Esophagus muscularis mucosa (tissue), 4 donors: Measurements from ENCODE around the gene POLR2E. TPM values are rescaled to one million over a fixed set of nuclear protein-coding genes. Genes with fewer than 3 reads are reported as not detected.

ENCODE experiments used
- DNase-seq: peaks from one replicate; pipeline ENCODE4 v3.0.0-alpha.2; 2017; ENCODE audit errors: extremely low spot score
- H3K27ac ChIP-seq, 4 donors: fragments of 200-600 bp; sonication (generic); replicated peaks in 1 of 4; 1 replicate in 3 of 4; 2 replicates in 1 of 4; pipeline ENCODE4 v1.5.1; 2016 to 2019; ENCODE audit warnings: mild to moderate bottlenecking in 1 of 4
- H3K27me3 ChIP-seq, 4 donors: fragments of 200-600 bp; sonication (generic); one replicate each; pipeline versions ENCODE4 v1.5.1 to v1.6.0; 2016 to 2019
- H3K36me3 ChIP-seq, 4 donors: fragments of 200-600 bp; sonication (generic); one replicate each; pipeline ENCODE4 v1.5.1; 2016 to 2019
- H3K4me1 ChIP-seq, 4 donors: fragments of 200-600 bp; sonication (generic); one replicate each; pipeline ENCODE4 v1.5.1; 2016 to 2019
- H3K4me3 ChIP-seq, 4 donors: fragments of 200-600 bp; sonication (generic); 1 replicate in 2 of 4; 2 replicates in 2 of 4; pipeline ENCODE4 v1.5.1; 2016 to 2019; ENCODE audit warnings: mild to moderate bottlenecking in 4 of 4, moderate library complexity in 1 of 4
- H3K9me3 ChIP-seq, 4 donors: fragments of 200-600 bp; sonication (generic); 1 replicate in 3 of 4; 2 replicates in 1 of 4; pipeline ENCODE4 v1.5.1; 2016 to 2019
- CTCF ChIP-seq, 3 experiments: fragments of 200-600 bp in 2 of 3; fragments of 450-650 bp in 1 of 3; sonication (generic) in 2 of 3; IDR thresholded peaks; one replicate each; pipeline ENCODE4 v1.5.1; 2017 to 2019; ENCODE audit warnings: antibody characterized with exemption in 3 of 3, mild to moderate bottlenecking in 2 of 3, moderate library complexity in 1 of 3
- EP300 ChIP-seq: sonication (generic); formaldehyde crosslinking; IDR thresholded peaks from one replicate; pipeline ENCODE4 v1.6.1; 2017; ENCODE audit warnings: antibody characterized with exemption
- POLR2A ChIP-seq: fragments of 450-650 bp; IDR thresholded peaks from one replicate; pipeline ENCODE4 v1.6.1; 2017; ENCODE audit warnings: antibody characterized with exemption, moderate library complexity, mild to moderate bottlenecking, low read depth
- POLR2AphosphoS5 ChIP-seq, 2 donors: sonication (generic); formaldehyde crosslinking; IDR thresholded peaks; one replicate each; pipeline ENCODE4 v1.6.1; 2017; ENCODE audit warnings: antibody characterized with exemption in 2 of 2
- WGBS: methylation state at CpG from one replicate; pipeline ENCODE4 v1.1.5; 2018; 5-methylcytosine and 5-hydroxymethylcytosine counted together
- intact Hi-C: fragments of 100-400 bp; cut with DNase I; formaldehyde crosslinking; loops from one replicate; pipeline ENCODE4 v1.15.1; 2023
- total RNA-seq, 4 donors: library from RNA; depleted of rRNA; stranded (reverse); fragments of >200 nt; gene quantifications; one replicate each; pipeline versions ENCODE4 v1.1.0 to v1.2.1, GENCODE V29; 2016

Gene POLR2E
- total RNA-seq, 4 donors from 2014 or later, result 96.8 to 198 (median 135) TPM

GRCh38 chr19:1069009-1069779 is 26.0 kb downstream of the POLR2E start:
- Histone ChIP-seq H3K27ac (peak overlapping the region in 1 of 4 donors; percentile 28), H3K4me1 (peaks cover 22 to 66% (median 59%) of the 10 kb centered on the region in 4 donors), H3K9me3 (no peaks in the 10 kb centered on the region), H3K36me3 (no peaks in the 10 kb centered on the region), H3K27me3 (peaks cover 15 to 97% (median 49%) of the 10 kb centered on the region in 4 donors), H3K4me3 (peak overlapping the region; percentile 48 to 60 (median 50))
- peak; percentile 93 for DNase-seq
- no peak for TF ChIP-seq CTCF (IDR thresholded peaks at IDR 0.05)
- no peak for TF ChIP-seq POLR2A
- TF ChIP-seq POLR2AphosphoS5 (IDR thresholded peaks at IDR 0.05), result no peak
- no peak for TF ChIP-seq EP300
- 66% methylated on average over 25 of the region's 25 CpGs for WGBS
- intact Hi-C loops, result no loop called here

- Histone ChIP-seq H3K4me3 (peak overlapping the region; percentile 48 to 60 (median 50)), H3K27me3 (peaks cover 15 to 92% (median 51%) of the 10 kb centered on the region in 4 donors), H3K9me3 (no peaks in the 10 kb centered on the region), H3K27ac (peak overlapping the region in 3 of 4 donors; percentile 28 to 63 (median 57)), H3K36me3 (no peaks in the 10 kb centered on the region), H3K4me1 (peaks cover 22 to 71% (median 58%) of the 10 kb centered on the region in 4 donors)
- 70% methylated on average over 32 of the region's 45 CpGs for WGBS
- DNase-seq, result no peak
- intact Hi-C loops, result no loop called here
- TF ChIP-seq POLR2A, result no peak
- no peak for TF ChIP-seq CTCF (IDR thresholded peaks at IDR 0.05)
- TF ChIP-seq EP300, result no peak
- TF ChIP-seq POLR2AphosphoS5 (IDR thresholded peaks at IDR 0.05), result no peak
Observed at GRCh38 chr19:1068009-1069001, 26.9 kb downstream of the POLR2E start.

GRCh38 chr19:1067341-1067957 is 27.7 kb downstream of the POLR2E start:
- Histone ChIP-seq H3K36me3 (no peaks in the 10 kb centered on the region), H3K27ac (peak overlapping the region in 3 of 4 donors; percentile 28 to 63 (median 57)), H3K4me1 (peaks cover 22 to 71% (median 58%) of the 10 kb centered on the region in 4 donors), H3K4me3 (peak overlapping the region; percentile 48 to 60 (median 50)), H3K9me3 (no peaks in the 10 kb centered on the region), H3K27me3 (peaks cover 15 to 84% (median 51%) of the 10 kb centered on the region in 4 donors)
- TF ChIP-seq POLR2A, result no peak
- no peak for TF ChIP-seq CTCF (IDR thresholded peaks at IDR 0.05)
- no peak for TF ChIP-seq POLR2AphosphoS5 (IDR thresholded peaks at IDR 0.05)
- TF ChIP-seq EP300, result no peak
- intact Hi-C loops, result no loop called here
- no peak for DNase-seq
- 0% methylated on average over 7 of the region's 38 CpGs for WGBS

- TF ChIP-seq POLR2AphosphoS5 (IDR thresholded peaks at IDR 0.05) (no peak), CTCF (IDR thresholded peaks at IDR 0.05) (no peak), EP300 (no peak)
- no peaks in the 10 kb centered on the region for H3K9me3 ChIP-seq
- no peak for DNase-seq
- peak within 1 kb of the TSS; percentile 48 to 60 (median 50) for H3K4me3 ChIP-seq
- peaks cover 22 to 69% (median 58%) of the 10 kb centered on the region in 4 donors for H3K4me1 ChIP-seq
- intact Hi-C loops, result no loop called here
- peaks cover 15 to 78% (median 51%) of the 10 kb centered on the region in 4 donors for H3K27me3 ChIP-seq
- 15% methylated on average over 13 of the region's 61 CpGs for WGBS
- no peaks in the 10 kb centered on the region for H3K36me3 ChIP-seq
- peak within 1 kb of the TSS in 3 of 4 donors; percentile 28 to 63 (median 57) for H3K27ac ChIP-seq
Observed at GRCh38 chr19:1066748-1067340, 28.3 kb downstream of the POLR2E start, which contains the start of gene ARHGAP45. Gene ARHGAP45, plus strand, starts transcription at chr19:1067167. Its CDS starts 239 bp downstream, at chr19:1067406.
